Loucy (cell line): Measurements from ENCODE around the gene PEG3.

Experiments used
- CTCF ChIP-seq: fragments of 200-600 bp; sonication (generic); conservative IDR thresholded peaks from 2 replicates; pipeline ENCODE4 v1.5.1; 2014; ENCODE audit warnings: mild to moderate bottlenecking, antibody characterized with exemption, low read length
- EZH2phosphoT487 ChIP-seq: fragments of 200-600 bp; IDR thresholded peaks from 2 replicates; pipeline ENCODE4 v1.6.1; 2018; ENCODE audit warnings: antibody characterized with exemption, mild to moderate bottlenecking, moderate library complexity, borderline replicate concordance

DNA sequence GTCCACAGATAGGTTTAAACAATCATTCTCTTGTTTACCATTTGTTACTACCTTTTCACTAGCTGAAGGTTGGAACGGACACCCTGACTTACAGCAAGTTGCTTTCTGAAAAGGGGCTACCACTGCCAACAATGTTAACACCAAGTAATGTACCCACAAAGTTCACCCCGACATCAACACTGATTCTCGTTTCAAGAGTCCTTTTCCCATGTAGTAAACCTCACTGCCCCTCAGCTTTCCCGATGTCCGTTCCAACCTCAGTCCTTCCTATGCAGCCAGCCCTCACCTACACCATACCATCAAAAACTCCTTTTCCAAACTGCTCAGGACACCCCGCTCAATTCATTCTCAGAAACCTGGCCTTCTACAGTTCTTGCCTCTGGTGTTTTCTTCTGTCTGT, 29.0 kb downstream of the PEG3 start:
- TF ChIP-seq CTCF (no peak), EZH2phosphoT487 (no peak)
